Melanocyte of skin (primary cell): ENCODE data around the gene DHX15. TPM values are rescaled to one million over a fixed set of nuclear protein-coding genes. Genes with fewer than 3 reads are reported as not detected.

Source experiments
- small RNA-seq, 2 donors: library from RNA; depleted of rRNA; stranded (forward); fragments of <200 nt; gene quantifications; one replicate each; pipeline ENCODE3, GENCODE V24; 2012
- total RNA-seq, 2 donors: library from RNA; depleted of rRNA; stranded (reverse); fragments of >200 nt; gene quantifications; 2 replicates each; pipeline ENCODE4 v1.2.3, GENCODE V29; 2012

Gene DHX15
- total RNA-seq, result 100 to 1,000 TPM; 112 to 224 TPM

GRCh38 chr4:24584211-24584850, at the start of gene DHX15:
Gene DHX15, minus strand, starts transcription at chr4:24584554. Its CDS starts 161 bp downstream, at chr4:24584393.

Small RNA genes within 50 kb of the gene (small RNA-seq; reads per million reads assigned to genes)
- gene MIR573 (3.6 to 15.9 reads per million in 2 donors), gene RN7SL16P (0 reads per million in 2 donors)

Other genes starting within 250 kb of the DHX15 start
- gene SOD3, start 211.0 kb upstream of the DHX15 start, total RNA-seq, result under 1 TPM in 1 of 2 donors, not detected in 1; 0.34 TPM